ENCODE results near the gene RTTN. TPM values are rescaled to one million over a fixed set of nuclear protein-coding genes. Genes with fewer than 3 reads are reported as not detected.

Gene RTTN
- polyA plus RNA-seq, 3 donors: 16.4 to 20.2 (median 19.0) TPM

- no peak for DNase-seq (ENCODE audit: low read depth in 3 of 3, low spot score in 2 of 3)
These were observed 14.2 kb upstream of the RTTN start for GRCh38 chr18:70219688-70220087.

- DNase-seq (ENCODE audit: low read depth in 3 of 3, low spot score in 2 of 3): no peak
These were observed 11.3 kb upstream of the RTTN start for GRCh38 chr18:70216788-70217187.

- no peak for DNase-seq (ENCODE audit: low read depth in 3 of 3, low spot score in 2 of 3)
These were observed 1.7 kb upstream of the RTTN start for GRCh38 chr18:70207181-70207580.

- no peak for DNase-seq (ENCODE audit: low read depth in 3 of 3, low spot score in 2 of 3)
These were observed 5.2 kb downstream of the RTTN start for GRCh38 chr18:70200286-70200685.

GRCh38 chr18:70197844-70198243 lies 7.6 kb downstream of the RTTN start:
- DNase-seq (ENCODE audit: low read depth in 3 of 3, low spot score in 2 of 3): no peak

- no peak for DNase-seq (ENCODE audit: low read depth in 3 of 3, low spot score in 2 of 3)
These were observed 8.5 kb downstream of the RTTN start for GRCh38 chr18:70197026-70197425.

GRCh38 chr18:70195852-70196434 lies 9.5 kb downstream of the RTTN start:
- peak in 1 of 3 donors; percentile 13 for DNase-seq (ENCODE audit: low read depth in 3 of 3, low spot score in 2 of 3)

- no peak for DNase-seq (ENCODE audit: low read depth in 3 of 3, low spot score in 2 of 3)
These were observed 10.4 kb downstream of the RTTN start for GRCh38 chr18:70195014-70195614.

GRCh38 chr18:70194227-70194890 lies 11.1 kb downstream of the RTTN start:
- DNase-seq (ENCODE audit: low read depth in 3 of 3, low spot score in 2 of 3): no peak

GRCh38 chr18:70190529-70190928 lies 15.0 kb downstream of the RTTN start:
- DNase-seq (ENCODE audit: low read depth in 3 of 3, low spot score in 2 of 3): no peak

- no peak for DNase-seq (ENCODE audit: low read depth in 3 of 3, low spot score in 2 of 3)
These were observed 17.4 kb downstream of the RTTN start for GRCh38 chr18:70188113-70188512.

GRCh38 chr18:70183441-70183840 lies 22.0 kb downstream of the RTTN start:
- DNase-seq (ENCODE audit: low read depth in 3 of 3, low spot score in 2 of 3): no peak

- no peak for DNase-seq (ENCODE audit: low read depth in 3 of 3, low spot score in 2 of 3)
These were observed 22.9 kb downstream of the RTTN start for GRCh38 chr18:70182548-70182947.

- no peak for DNase-seq (ENCODE audit: low read depth in 3 of 3, low spot score in 2 of 3)
These were observed 23.8 kb downstream of the RTTN start for GRCh38 chr18:70181725-70182124.

GRCh38 chr18:70181015-70181414 lies 24.5 kb downstream of the RTTN start:
- no peak for DNase-seq (ENCODE audit: low read depth in 3 of 3, low spot score in 2 of 3)

- no peak for DNase-seq (ENCODE audit: low read depth in 3 of 3, low spot score in 2 of 3)
These were observed 28.9 kb downstream of the RTTN start for GRCh38 chr18:70176537-70176936.

- DNase-seq (ENCODE audit: low read depth in 3 of 3, low spot score in 2 of 3): no peak
These were observed 30.3 kb downstream of the RTTN start for GRCh38 chr18:70175216-70175615.

GRCh38 chr18:70172225-70172624 lies 33.3 kb downstream of the RTTN start:
- no peak for DNase-seq (ENCODE audit: low read depth in 3 of 3, low spot score in 2 of 3)

- DNase-seq (ENCODE audit: low read depth in 3 of 3, low spot score in 2 of 3): no peak
These were observed 35.7 kb downstream of the RTTN start for GRCh38 chr18:70169747-70170146.

- DNase-seq (ENCODE audit: low read depth in 3 of 3, low spot score in 2 of 3): no peak
These were observed 38.8 kb downstream of the RTTN start for GRCh38 chr18:70166668-70167067.

- no peak for DNase-seq (ENCODE audit: low read depth in 3 of 3, low spot score in 2 of 3)
These were observed 39.6 kb downstream of the RTTN start for GRCh38 chr18:70165936-70166335.

- no peak for DNase-seq (ENCODE audit: low read depth in 3 of 3, low spot score in 2 of 3)
These were observed 45.3 kb downstream of the RTTN start for GRCh38 chr18:70160073-70160678.
